ENCODE data around the gene ARSG.

- peak in 1 of 3 experiments; percentile 15 for TF ChIP-seq CTCF (optimal IDR thresholded peaks at IDR 0.05 in 1 of 3, IDR thresholded peaks at IDR 0.05 in 1 of 3, conservative IDR thresholded peaks at IDR 0.05 in 1 of 3; ENCODE audit: extremely low read depth in 1 of 3, insufficient read depth in 2 of 3, low read length in 3 of 3)
- TF ChIP-seq EZH2 (IDR thresholded peaks at IDR 0.05; ENCODE audit: low read length) = no peak
Observed at GRCh38 chr17:68291836-68292688, 767 bp downstream of the ARSG start.
